Endothelial cell of umbilical vein (primary cell): Measurements from ENCODE around the gene VIPR2. TPM values are rescaled to one million over a fixed set of nuclear protein-coding genes. Genes with fewer than 3 reads are reported as not detected.

Experiments used
- BruUV-seq: library from RNA; stranded (reverse); fragments of 400-500 nt; replicated peaks from 2 replicates; lab custom pipeline; 2021; lab: Mats Ljungman, UMichigan
- CTCF ChIA-PET: fragments of 300-600, 350-600 bp; sonication (Branson Sonifier 250); formaldehyde crosslinking; loops from one replicate; lab custom pipeline; 2021; ENCODE audit warnings: antibody characterized with exemption, inconsistent platforms; lab: Charles Lee
- POLR2A ChIA-PET: fragments of 300-600, 350-600 bp; sonication (Branson Sonifier 250); formaldehyde crosslinking; loops from one replicate; lab custom pipeline; 2021; ENCODE audit warnings: antibody characterized with exemption, inconsistent platforms; lab: Charles Lee
- DNase-seq: peaks from one replicate; pipeline ENCODE4 v3.0.0-alpha.2; 2011; ENCODE audit warnings: low read depth, low spot score
- FAIRE-seq: peaks from 2 replicates; lab custom pipeline; 2011; peaks lifted over from hg19 to GRCh38; lab: Jason Lieb, UNC
- H2AFZ ChIP-seq: 2 replicates; pipeline ENCODE4 v1.6.0; 2012; ENCODE audit warnings: low read depth, low read length, control low read depth, inconsistent platforms
- H3K27ac ChIP-seq: 2 replicates; pipeline ENCODE4 v1.5.1; 2011; ENCODE audit warnings: low read depth, mild to moderate bottlenecking, control low read depth, low read length, moderate library complexity; ENCODE audit not compliant: insufficient read depth
- H3K27me3 ChIP-seq, 2 experiments: 2 replicates each; pipeline versions ENCODE4 v1.6.0 to v1.6.1; 2011; ENCODE audit warnings: low read length in 2 of 2, mixed read lengths in 1 of 2; ENCODE audit not compliant: control insufficient read depth in 2 of 2, insufficient read depth in 2 of 2
- H3K36me3 ChIP-seq, 2 experiments: 2 replicates in 1 of 2; 3 replicates in 1 of 2; pipeline ENCODE4 v1.5.1; 2011; ENCODE audit warnings: low read length in 2 of 2, mild to moderate bottlenecking in 1 of 2, moderate library complexity in 1 of 2; ENCODE audit not compliant: control insufficient read depth in 2 of 2, insufficient read depth in 2 of 2; ENCODE audit errors: extremely low read depth in 1 of 2
- H3K4me1 ChIP-seq: 3 replicates; pipeline ENCODE4 v1.5.1; 2011; ENCODE audit warnings: mild to moderate bottlenecking, low read length; ENCODE audit not compliant: control insufficient read depth, insufficient read depth; ENCODE audit errors: extremely low read depth
- H3K4me2 ChIP-seq: 2 replicates; pipeline ENCODE4 v1.6.1; 2011; ENCODE audit warnings: low read length, control low read depth, mixed read lengths; ENCODE audit not compliant: insufficient read depth
- H3K4me3 ChIP-seq, 3 experiments: fragments of 200-600 bp in 1 of 3; sonication (generic), shearing (Covaris generic) in 1 of 3; replicated peaks in 1 of 3; 2 replicates each; pipeline ENCODE4 v1.5.1; 2011 to 2016; ENCODE audit warnings: control low read depth in 3 of 3, low read length in 3 of 3, mild to moderate bottlenecking in 2 of 3, inconsistent platforms in 1 of 3, low read depth in 1 of 3, moderate library complexity in 1 of 3; ENCODE audit not compliant: insufficient read depth in 1 of 3
- H3K79me2 ChIP-seq: 2 replicates; pipeline ENCODE4 v1.6.0; 2012; ENCODE audit warnings: low read length, inconsistent platforms; ENCODE audit not compliant: control insufficient read depth, insufficient read depth
- H3K9ac ChIP-seq: replicated peaks from 2 replicates; pipeline ENCODE3; 2011; ENCODE audit warnings: low read length, control low read depth; ENCODE audit not compliant: insufficient read depth; ENCODE audit errors: extremely low read depth
- H3K9me1 ChIP-seq: replicated peaks from 3 replicates; pipeline ENCODE4 v1.6.0; 2011; ENCODE audit warnings: mild to moderate bottlenecking, low read length; ENCODE audit not compliant: control insufficient read depth, insufficient read depth; ENCODE audit errors: extremely low read depth
- H3K9me3 ChIP-seq: replicated peaks from 2 replicates; pipeline ENCODE4 v1.5.1; 2012; ENCODE audit warnings: low read length, inconsistent platforms; ENCODE audit not compliant: control insufficient read depth, insufficient read depth
- H4K20me1 ChIP-seq: replicated peaks from 2 replicates; pipeline ENCODE3; 2011; ENCODE audit warnings: mild to moderate bottlenecking, low read length; ENCODE audit not compliant: control insufficient read depth, insufficient read depth; ENCODE audit errors: extremely low read depth
- EZH2 ChIP-seq: IDR thresholded peaks from 2 replicates; pipeline ENCODE4 v1.6.1; 2012; ENCODE audit warnings: borderline replicate concordance, low read depth, mild to moderate bottlenecking, moderate library complexity, low read length, inconsistent platforms; ENCODE audit not compliant: severe bottlenecking
- FOS ChIP-seq: IDR thresholded peaks from 2 replicates; pipeline ENCODE4 v1.6.1; 2011; ENCODE audit warnings: mild to moderate bottlenecking, low read length, moderate library complexity, borderline replicate concordance; ENCODE audit not compliant: insufficient read depth
- GATA2 ChIP-seq: IDR thresholded peaks from 2 replicates; pipeline ENCODE4 v1.7.0; 2011; ENCODE audit warnings: low read depth, mild to moderate bottlenecking, moderate library complexity, mixed read lengths, low read length; ENCODE audit not compliant: insufficient read length, insufficient read depth
- JUN ChIP-seq: IDR thresholded peaks from 2 replicates; pipeline ENCODE4 v1.6.1; 2011; ENCODE audit warnings: borderline replicate concordance, low read depth; ENCODE audit not compliant: insufficient read length, insufficient read depth
- MYC ChIP-seq: IDR thresholded peaks from one replicate; pipeline ENCODE4 v1.6.1; 2011; ENCODE audit warnings: mild to moderate bottlenecking, low read depth, low read length
- POLR2A ChIP-seq: IDR thresholded peaks from 2 replicates; pipeline ENCODE4 v1.6.1; 2012; ENCODE audit warnings: low read depth, mild to moderate bottlenecking, control low read depth, low read length
- POLR2AphosphoS5 ChIP-seq: IDR thresholded peaks from 2 replicates; pipeline ENCODE4 v1.6.1; 2012; ENCODE audit warnings: low read depth, mild to moderate bottlenecking, control low read depth, low read length, moderate library complexity; ENCODE audit not compliant: insufficient read depth
- dilution Hi-C: fragments of 300-500 bp; cut with MboI; formaldehyde crosslinking; loops from one replicate; pipeline ENCODE4 v1.15.0; 2019; ENCODE audit warnings: low sequenced_read_pairs; ENCODE audit not compliant: extremely low pct_ligation_motif_present
- intact Hi-C: fragments of 100-400 bp; cut with micrococcal nuclease; formaldehyde crosslinking; loops from one replicate; pipeline ENCODE4 v1.10.0; 2022
- polyA plus RNA-seq, 4 experiments: library from polyadenylated mRNA; depleted of rRNA in 3 of 4; stranded (reverse) in 3 of 4; unstranded in 1 of 4; fragments of >200 nt; gene quantifications; 2 replicates each; pipeline versions ENCODE4 v1.2.1 to v1.2.3, GENCODE V29; 2011 to 2012; ENCODE audit warnings: missing spikeins in 1 of 4
- total RNA-seq: library from RNA; stranded (reverse); gene quantifications from 2 replicates; pipeline ENCODE4 v1.2.3, GENCODE V29; 2021
- TF ChIP-seq, protein P1 (sequence below), 2 donors: IDR thresholded peaks; 1 replicate in 1 of 2; 2 replicates in 1 of 2; pipeline ENCODE4 v1.5.1; 2011; ENCODE audit warnings: low read length in 2 of 2, mild to moderate bottlenecking in 2 of 2, moderate library complexity in 2 of 2, control low read depth in 1 of 2, inconsistent platforms in 1 of 2, low read depth in 1 of 2; ENCODE audit not compliant: insufficient read depth in 1 of 2; ENCODE audit errors: extremely low read depth in 1 of 2
- TF ChIP-seq, protein P2 (sequence below): IDR thresholded peaks from 2 replicates; pipeline ENCODE4 v1.6.1; 2011; ENCODE audit not compliant: insufficient read depth, insufficient read length

Gene VIPR2
- total and polyA plus RNA-seq, 2 donors (not counting 3 experiments of a cell fraction or from before 2014, with no cell fraction given) = not detected

GRCh38 chr7:159146084-159146858 lies 1.6 kb upstream of the VIPR2 start:
- no TSS peak for BruUV-seq
- Histone ChIP-seq H3K36me3 (no peaks in the 10 kb centered on the region), H2AFZ (no peak overlapping the region), H3K4me1 (peaks cover 2% of the 10 kb centered on the region), H3K9me3 (no peaks in the 10 kb centered on the region), H3K9me1 (no peaks in the 10 kb centered on the region), H3K4me3 (no peak overlapping the region), H4K20me1 (no peaks in the 10 kb centered on the region), H3K79me2 (no peaks in the 10 kb centered on the region), H3K27ac (no peak overlapping the region), H3K4me2 (no peak overlapping the region), H3K27me3 (peaks cover 10 to 32% of the 10 kb centered on the region in 2 experiments), H3K9ac (no peak overlapping the region)
- dilution Hi-C loops = no loop called here
- TF ChIP-seq JUN = no peak
- TF ChIP-seq, protein P1, sequence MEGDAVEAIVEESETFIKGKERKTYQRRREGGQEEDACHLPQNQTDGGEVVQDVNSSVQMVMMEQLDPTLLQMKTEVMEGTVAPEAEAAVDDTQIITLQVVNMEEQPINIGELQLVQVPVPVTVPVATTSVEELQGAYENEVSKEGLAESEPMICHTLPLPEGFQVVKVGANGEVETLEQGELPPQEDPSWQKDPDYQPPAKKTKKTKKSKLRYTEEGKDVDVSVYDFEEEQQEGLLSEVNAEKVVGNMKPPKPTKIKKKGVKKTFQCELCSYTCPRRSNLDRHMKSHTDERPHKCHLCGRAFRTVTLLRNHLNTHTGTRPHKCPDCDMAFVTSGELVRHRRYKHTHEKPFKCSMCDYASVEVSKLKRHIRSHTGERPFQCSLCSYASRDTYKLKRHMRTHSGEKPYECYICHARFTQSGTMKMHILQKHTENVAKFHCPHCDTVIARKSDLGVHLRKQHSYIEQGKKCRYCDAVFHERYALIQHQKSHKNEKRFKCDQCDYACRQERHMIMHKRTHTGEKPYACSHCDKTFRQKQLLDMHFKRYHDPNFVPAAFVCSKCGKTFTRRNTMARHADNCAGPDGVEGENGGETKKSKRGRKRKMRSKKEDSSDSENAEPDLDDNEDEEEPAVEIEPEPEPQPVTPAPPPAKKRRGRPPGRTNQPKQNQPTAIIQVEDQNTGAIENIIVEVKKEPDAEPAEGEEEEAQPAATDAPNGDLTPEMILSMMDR (IDR thresholded peaks at IDR 0.05; ENCODE audit: extremely low read depth in 1 of 2, insufficient read depth in 1 of 2, low read depth in 1 of 2, low read length in 2 of 2) = no peak
- TF ChIP-seq FOS = no peak
- no peak for TF ChIP-seq GATA2
- no peak for TF ChIP-seq EZH2
- TF ChIP-seq, protein P2, sequence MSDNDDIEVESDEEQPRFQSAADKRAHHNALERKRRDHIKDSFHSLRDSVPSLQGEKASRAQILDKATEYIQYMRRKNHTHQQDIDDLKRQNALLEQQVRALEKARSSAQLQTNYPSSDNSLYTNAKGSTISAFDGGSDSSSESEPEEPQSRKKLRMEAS = no peak
- no peak for TF ChIP-seq POLR2AphosphoS5
- no peak for TF ChIP-seq POLR2A
- no peak for TF ChIP-seq MYC
- ChIA-PET POLR2A (no interaction called here), CTCF (no interaction called here)
- DNase-seq (no peak), FAIRE-seq (no peak)
- intact Hi-C loops = no loop called here
